Measurements from ENCODE around the gene SELP.

The SELP gene

DNA sequence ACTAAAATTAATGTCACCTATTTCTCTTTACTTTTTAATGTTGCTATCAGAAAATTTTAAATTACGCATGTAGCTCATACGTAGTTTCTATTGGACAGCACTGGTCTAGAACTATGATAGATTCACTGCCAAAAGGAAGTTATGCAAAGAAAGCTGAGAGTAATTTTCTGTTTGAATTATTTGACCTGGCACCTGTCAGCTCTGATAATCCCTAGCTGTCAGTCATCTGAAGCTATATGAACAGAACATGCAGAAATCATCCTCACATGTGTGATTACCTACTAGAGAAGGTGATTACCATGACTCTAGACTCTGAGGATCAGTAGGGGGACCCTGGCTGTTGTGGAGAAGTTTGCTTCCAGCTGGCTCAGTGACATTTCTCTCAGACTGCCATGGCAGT lies 84.5 kb downstream of the SELP start:
- H3K27me3 ChIP-seq (replicated peaks; ENCODE audit: insufficient read depth, low read length): no peaks in the 10 kb centered on the region
- H3K4me3 ChIP-seq (ENCODE audit: low read length): no peak overlapping the region
- TF ChIP-seq EZH2 (optimal IDR thresholded peaks at IDR 0.05; ENCODE audit: low read depth, low read length) (no peak), EZH2phosphoT487 (IDR thresholded peaks at IDR 0.05; ENCODE audit: low read length) (no peak)
- TF ChIP-seq, protein P1, sequence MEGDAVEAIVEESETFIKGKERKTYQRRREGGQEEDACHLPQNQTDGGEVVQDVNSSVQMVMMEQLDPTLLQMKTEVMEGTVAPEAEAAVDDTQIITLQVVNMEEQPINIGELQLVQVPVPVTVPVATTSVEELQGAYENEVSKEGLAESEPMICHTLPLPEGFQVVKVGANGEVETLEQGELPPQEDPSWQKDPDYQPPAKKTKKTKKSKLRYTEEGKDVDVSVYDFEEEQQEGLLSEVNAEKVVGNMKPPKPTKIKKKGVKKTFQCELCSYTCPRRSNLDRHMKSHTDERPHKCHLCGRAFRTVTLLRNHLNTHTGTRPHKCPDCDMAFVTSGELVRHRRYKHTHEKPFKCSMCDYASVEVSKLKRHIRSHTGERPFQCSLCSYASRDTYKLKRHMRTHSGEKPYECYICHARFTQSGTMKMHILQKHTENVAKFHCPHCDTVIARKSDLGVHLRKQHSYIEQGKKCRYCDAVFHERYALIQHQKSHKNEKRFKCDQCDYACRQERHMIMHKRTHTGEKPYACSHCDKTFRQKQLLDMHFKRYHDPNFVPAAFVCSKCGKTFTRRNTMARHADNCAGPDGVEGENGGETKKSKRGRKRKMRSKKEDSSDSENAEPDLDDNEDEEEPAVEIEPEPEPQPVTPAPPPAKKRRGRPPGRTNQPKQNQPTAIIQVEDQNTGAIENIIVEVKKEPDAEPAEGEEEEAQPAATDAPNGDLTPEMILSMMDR (IDR thresholded peaks at IDR 0.05; ENCODE audit: low read length): no peak
- H3F3A ChIP-seq (ENCODE audit: insufficient read depth, low read length): no peaks in the 10 kb centered on the region
- no peaks in the 10 kb centered on the region for H4K20me1 ChIP-seq (ENCODE audit: insufficient read depth, low read length)
- no peaks in the 10 kb centered on the region for H3K79me2 ChIP-seq (ENCODE audit: low read length)
- DNase-seq: no peak
- H3K36me3 ChIP-seq (replicated peaks; ENCODE audit: insufficient read depth, low read length): no peaks in the 10 kb centered on the region
- no peak overlapping the region for H2AFZ ChIP-seq (ENCODE audit: low read length)
- H3K4me1 ChIP-seq (ENCODE audit: low read length): no peaks in the 10 kb centered on the region
- no peaks in the 10 kb centered on the region for H3K9me2 ChIP-seq (replicated peaks; ENCODE audit: insufficient read depth, low read length)
- H3K4me2 ChIP-seq (ENCODE audit: low read depth, low read length): no peak overlapping the region
- no peak overlapping the region for H3K27ac ChIP-seq (ENCODE audit: low read length)
- no peak overlapping the region for H3K9ac ChIP-seq (ENCODE audit: low read length)
- no peaks in the 10 kb centered on the region for H3K9me3 ChIP-seq (replicated peaks; ENCODE audit: insufficient read depth, low read length)

DNA sequence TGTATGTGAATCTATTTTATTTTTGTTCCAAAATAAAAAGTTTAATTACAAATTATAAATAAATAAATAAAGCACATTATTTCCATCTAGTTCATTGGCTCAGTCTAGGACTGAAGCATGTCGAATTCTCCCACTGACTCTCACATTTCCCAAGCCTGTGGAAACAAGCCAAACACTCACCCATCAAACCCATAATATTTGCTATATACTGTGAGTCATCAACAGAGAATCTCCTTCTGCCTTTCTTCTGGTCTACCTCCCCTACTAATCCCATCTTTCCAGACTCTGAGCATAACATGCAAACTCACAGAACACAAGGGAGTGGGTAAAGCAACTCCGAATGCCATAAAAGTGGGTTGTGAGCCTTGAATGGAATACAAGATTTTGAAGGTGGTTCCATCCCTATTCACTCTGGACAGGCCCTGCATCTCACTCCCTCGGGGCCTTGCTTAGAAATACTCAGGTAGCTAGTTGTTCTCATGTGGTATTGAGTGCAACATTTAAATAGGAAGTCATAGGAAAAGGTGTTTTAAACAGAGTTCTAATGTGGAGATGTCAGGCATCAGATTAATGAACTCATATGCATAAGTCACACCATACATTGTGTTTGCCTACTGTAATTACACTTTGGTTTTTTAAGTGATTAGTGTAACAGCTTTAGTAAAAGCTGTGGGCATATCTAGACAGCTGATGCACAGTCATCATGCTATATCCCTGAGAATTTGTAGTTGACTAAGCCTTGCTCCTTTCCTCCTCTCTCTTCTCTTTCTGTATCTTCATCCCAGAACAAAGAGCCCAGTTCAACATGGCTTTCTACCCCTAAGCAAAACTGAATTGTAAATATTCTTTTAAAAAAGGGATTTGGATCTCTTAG lies 90.7 kb downstream of the SELP start:
- Histone ChIP-seq H4K20me1 (ENCODE audit: insufficient read depth, low read length) (no peaks in the 10 kb centered on the region), H3K4me2 (ENCODE audit: low read depth, low read length) (no peak overlapping the region), H3K27ac (ENCODE audit: low read length) (no peak overlapping the region), H3K4me1 (ENCODE audit: low read length) (no peaks in the 10 kb centered on the region), H3K9me2 (replicated peaks; ENCODE audit: insufficient read depth, low read length) (no peaks in the 10 kb centered on the region), H3K36me3 (replicated peaks; ENCODE audit: insufficient read depth, low read length) (no peaks in the 10 kb centered on the region), H3K9me3 (replicated peaks; ENCODE audit: insufficient read depth, low read length) (no peaks in the 10 kb centered on the region), H3K27me3 (replicated peaks; ENCODE audit: insufficient read depth, low read length) (no peaks in the 10 kb centered on the region), H3K9ac (ENCODE audit: low read length) (no peak overlapping the region), H2AFZ (ENCODE audit: low read length) (no peak overlapping the region), H3F3A (ENCODE audit: insufficient read depth, low read length) (no peaks in the 10 kb centered on the region), H3K79me2 (ENCODE audit: low read length) (no peaks in the 10 kb centered on the region), H3K4me3 (ENCODE audit: low read length) (no peak overlapping the region)
- no peak for DNase-seq
- TF ChIP-seq EZH2 (optimal IDR thresholded peaks at IDR 0.05; ENCODE audit: low read depth, low read length) (no peak), EZH2phosphoT487 (IDR thresholded peaks at IDR 0.05; ENCODE audit: low read length) (no peak)
- TF ChIP-seq, protein P1 (IDR thresholded peaks at IDR 0.05; ENCODE audit: low read length): no peak
